ENCODE data around the gene TYMP.

TYMP gene

GRCh38 chr22:50516891-50517290 lies 12.9 kb downstream of the TYMP start:
- H3K36me3 Mint-ChIP-seq (ENCODE audit: low read depth) = peaks cover 27% of the 10 kb centered on the region
- no peaks in the 10 kb centered on the region for H3K9me3 Mint-ChIP-seq
- no peak overlapping the region for H3K4me3 Mint-ChIP-seq
- H3K27ac Mint-ChIP-seq = no peak overlapping the region
- H3K27me3 Mint-ChIP-seq (ENCODE audit: low read depth) = no peaks in the 10 kb centered on the region
- no peaks in the 10 kb centered on the region for H3K4me1 Mint-ChIP-seq
- TF ChIP-seq, protein P1, sequence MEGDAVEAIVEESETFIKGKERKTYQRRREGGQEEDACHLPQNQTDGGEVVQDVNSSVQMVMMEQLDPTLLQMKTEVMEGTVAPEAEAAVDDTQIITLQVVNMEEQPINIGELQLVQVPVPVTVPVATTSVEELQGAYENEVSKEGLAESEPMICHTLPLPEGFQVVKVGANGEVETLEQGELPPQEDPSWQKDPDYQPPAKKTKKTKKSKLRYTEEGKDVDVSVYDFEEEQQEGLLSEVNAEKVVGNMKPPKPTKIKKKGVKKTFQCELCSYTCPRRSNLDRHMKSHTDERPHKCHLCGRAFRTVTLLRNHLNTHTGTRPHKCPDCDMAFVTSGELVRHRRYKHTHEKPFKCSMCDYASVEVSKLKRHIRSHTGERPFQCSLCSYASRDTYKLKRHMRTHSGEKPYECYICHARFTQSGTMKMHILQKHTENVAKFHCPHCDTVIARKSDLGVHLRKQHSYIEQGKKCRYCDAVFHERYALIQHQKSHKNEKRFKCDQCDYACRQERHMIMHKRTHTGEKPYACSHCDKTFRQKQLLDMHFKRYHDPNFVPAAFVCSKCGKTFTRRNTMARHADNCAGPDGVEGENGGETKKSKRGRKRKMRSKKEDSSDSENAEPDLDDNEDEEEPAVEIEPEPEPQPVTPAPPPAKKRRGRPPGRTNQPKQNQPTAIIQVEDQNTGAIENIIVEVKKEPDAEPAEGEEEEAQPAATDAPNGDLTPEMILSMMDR (IDR thresholded peaks at IDR 0.05; ENCODE audit: unreplicated experiment in 3 of 3) = no peak

DNA sequence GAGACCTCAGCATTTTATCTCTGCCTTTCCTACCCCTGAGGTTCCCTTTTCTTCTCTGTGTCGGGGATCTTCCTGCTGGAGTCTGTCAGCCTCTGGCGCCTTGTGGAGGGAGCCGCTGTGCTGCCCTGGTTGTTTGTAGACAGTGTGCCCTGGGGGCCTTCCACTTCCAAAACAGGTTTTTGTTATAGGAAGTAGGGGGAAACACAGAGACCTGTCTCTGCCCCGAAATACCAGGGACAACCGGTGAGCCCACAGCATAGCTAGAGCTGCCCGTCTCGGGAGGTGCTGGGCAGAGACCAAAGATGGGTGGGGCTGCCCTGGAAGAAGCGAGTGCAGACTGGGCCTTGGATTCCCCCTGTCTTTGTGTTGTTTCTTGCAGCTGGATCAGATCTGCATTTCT lies 13.7 kb downstream of the TYMP start:
- no peak overlapping the region for H3K4me3 Mint-ChIP-seq
- no peak overlapping the region for H3K27ac Mint-ChIP-seq
- peaks cover 26% of the 10 kb centered on the region for H3K36me3 Mint-ChIP-seq (ENCODE audit: low read depth)
- no peaks in the 10 kb centered on the region for H3K4me1 Mint-ChIP-seq
- TF ChIP-seq, protein P1 (IDR thresholded peaks at IDR 0.05; ENCODE audit: unreplicated experiment in 3 of 3) = no peak
- H3K9me3 Mint-ChIP-seq = no peaks in the 10 kb centered on the region
- H3K27me3 Mint-ChIP-seq (ENCODE audit: low read depth) = no peaks in the 10 kb centered on the region

DNA sequence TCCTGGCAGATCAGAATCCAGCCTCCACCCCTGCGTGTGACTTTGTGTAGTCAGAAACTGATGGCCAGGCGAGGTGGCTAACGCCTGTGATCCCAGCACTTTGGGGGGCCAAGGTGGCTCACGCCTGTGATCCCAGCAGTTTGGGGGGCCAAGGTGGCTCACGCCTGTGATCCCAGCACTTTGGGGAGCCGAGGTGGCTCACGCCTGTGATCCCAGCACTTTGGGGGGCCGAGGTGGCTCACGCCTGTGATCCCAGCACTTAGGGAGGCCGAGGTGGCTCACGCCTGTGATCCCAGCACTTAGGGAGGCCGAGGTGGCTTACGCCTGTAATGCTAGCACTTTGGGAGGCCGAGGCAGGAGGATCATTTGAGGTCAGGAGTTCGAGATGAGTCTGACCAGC lies 16.6 kb downstream of the TYMP start:
- TF ChIP-seq, protein P1 (IDR thresholded peaks at IDR 0.05; ENCODE audit: unreplicated experiment in 3 of 3) = no peak
- H3K4me1 Mint-ChIP-seq = peaks cover 12% of the 10 kb centered on the region
- H3K36me3 Mint-ChIP-seq (ENCODE audit: low read depth) = peaks cover 17% of the 10 kb centered on the region
- H3K9me3 Mint-ChIP-seq = no peaks in the 10 kb centered on the region
- no peak overlapping the region for H3K4me3 Mint-ChIP-seq
- H3K27me3 Mint-ChIP-seq (ENCODE audit: low read depth) = no peaks in the 10 kb centered on the region
- H3K27ac Mint-ChIP-seq = no peak overlapping the region

GRCh38 chr22:50508897-50509296 lies 20.9 kb downstream of the TYMP start:
- TF ChIP-seq, protein P1 (IDR thresholded peaks at IDR 0.05; ENCODE audit: unreplicated experiment in 3 of 3) = no peak
- peaks cover 12% of the 10 kb centered on the region for H3K4me1 Mint-ChIP-seq
- H3K27ac Mint-ChIP-seq = peak overlapping the region; percentile 81 to 96 (median 91)
- peak overlapping the region; percentile 87 to 96 (median 95) for H3K4me3 Mint-ChIP-seq
- no peaks in the 10 kb centered on the region for H3K9me3 Mint-ChIP-seq
- peaks cover 5% of the 10 kb centered on the region for H3K36me3 Mint-ChIP-seq (ENCODE audit: low read depth)
- no peaks in the 10 kb centered on the region for H3K27me3 Mint-ChIP-seq (ENCODE audit: low read depth)

GRCh38 chr22:50507991-50508884 lies 21.6 kb downstream of the TYMP start, which contains the start of gene NCAPH2:
Gene NCAPH2 (plus strand): TSS chr22:50508224. CDS start chr22:50508338, 114 bp downstream.
- Mint-ChIP-seq H3K36me3 (ENCODE audit: low read depth) (peaks cover 5% of the 10 kb centered on the region), H3K27me3 (ENCODE audit: low read depth) (no peaks in the 10 kb centered on the region), H3K27ac (peak within 1 kb of the TSS; percentile 81 to 96 (median 91)), H3K4me1 (peaks cover 12% of the 10 kb centered on the region), H3K4me3 (peak within 1 kb of the TSS; percentile 95 to 97 (median 96)), H3K9me3 (no peaks in the 10 kb centered on the region)
- TF ChIP-seq, protein P1 (IDR thresholded peaks at IDR 0.05; ENCODE audit: unreplicated experiment in 3 of 3) = no peak
